C1 segment of cervical spinal cord (tissue), 14 donors: ENCODE measurements around the gene ANGPTL5.
"Not testable (repeated sequence)": the region's sequence is repeated elsewhere in the genome, so short reads cannot be mapped to it uniquely, and the experiment has no call there.

Experiments
- DNase-seq, 14 donors: peaks; one replicate each; lab custom pipeline; 2025; lab: John Stamatoyannopoulos, UW

ANGPTL5 gene

DNA sequence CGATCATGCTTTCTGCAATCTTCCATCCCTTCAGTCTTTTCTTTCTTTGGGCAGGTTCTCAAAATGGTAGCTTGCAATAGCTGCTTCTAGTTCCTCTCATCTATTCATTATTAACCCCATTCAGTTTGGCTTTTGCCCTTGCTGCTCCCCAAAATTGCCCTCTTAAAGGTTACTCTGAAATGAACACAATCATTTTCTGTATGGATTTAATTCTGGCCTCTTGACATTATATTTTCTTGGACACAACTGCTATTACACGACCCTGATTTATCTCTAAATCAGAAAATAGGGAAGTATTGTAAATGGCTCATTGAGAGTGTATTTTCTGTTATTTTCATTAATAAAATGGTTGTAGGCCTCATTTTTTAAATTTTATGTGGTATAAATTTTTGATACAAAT is at the start of gene ANGPTL5:
ANGPTL5 (minus strand) TSS at position 101 of the 400 bp plus-strand sequence. CDS start 8,613 bp downstream, outside the sequence.
- peak in 1 of 14 donors; percentile 18 for DNase-seq

DNA sequence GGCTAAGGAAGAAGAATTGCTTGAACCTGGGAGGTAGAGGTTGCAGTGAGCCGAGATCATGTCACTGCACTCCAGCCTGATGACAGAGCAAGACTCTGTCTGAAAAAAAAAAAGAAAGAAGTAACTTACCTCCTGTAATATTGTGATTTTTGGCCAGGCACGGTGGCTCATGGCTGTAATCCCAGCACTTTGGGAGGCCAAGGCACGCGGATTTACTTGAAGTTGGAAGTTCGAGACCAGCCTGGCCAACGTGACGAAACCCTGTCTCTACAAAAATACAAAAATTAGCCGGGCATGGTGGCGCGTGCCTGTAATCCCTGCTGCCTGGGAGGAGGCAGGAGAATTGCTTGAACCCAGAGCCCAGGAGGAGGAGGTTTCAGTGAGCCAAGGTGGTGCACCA is 47.9 kb upstream of the ANGPTL5 start:
- DNase-seq: not testable (repeated sequence)

DNA sequence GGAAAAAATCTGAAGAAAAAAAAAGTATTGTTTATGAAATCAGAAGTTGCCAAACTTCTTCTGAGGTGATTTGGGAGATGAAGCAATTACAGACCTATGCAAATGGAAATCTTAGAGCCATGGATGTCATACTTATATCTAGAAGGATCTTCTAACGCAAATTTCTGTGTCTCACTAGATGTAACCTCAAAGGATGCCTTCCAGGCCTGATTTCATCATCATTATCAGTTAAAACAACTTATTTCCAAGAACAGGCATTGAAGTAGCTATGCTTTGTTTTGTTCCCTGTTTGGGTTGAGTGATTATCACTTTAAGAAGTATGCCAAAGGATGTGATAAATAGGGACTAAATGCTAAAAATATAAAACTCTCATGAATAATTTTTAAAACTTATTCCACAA is 43.9 kb upstream of the ANGPTL5 start:
- DNase-seq: no peak

- no peak for DNase-seq
Measured at GRCh38 chr11:101955701-101956100, 39.4 kb upstream of the ANGPTL5 start.

GRCh38 chr11:101955278-101955677 is 39.0 kb upstream of the ANGPTL5 start:
- no peak for DNase-seq

DNA sequence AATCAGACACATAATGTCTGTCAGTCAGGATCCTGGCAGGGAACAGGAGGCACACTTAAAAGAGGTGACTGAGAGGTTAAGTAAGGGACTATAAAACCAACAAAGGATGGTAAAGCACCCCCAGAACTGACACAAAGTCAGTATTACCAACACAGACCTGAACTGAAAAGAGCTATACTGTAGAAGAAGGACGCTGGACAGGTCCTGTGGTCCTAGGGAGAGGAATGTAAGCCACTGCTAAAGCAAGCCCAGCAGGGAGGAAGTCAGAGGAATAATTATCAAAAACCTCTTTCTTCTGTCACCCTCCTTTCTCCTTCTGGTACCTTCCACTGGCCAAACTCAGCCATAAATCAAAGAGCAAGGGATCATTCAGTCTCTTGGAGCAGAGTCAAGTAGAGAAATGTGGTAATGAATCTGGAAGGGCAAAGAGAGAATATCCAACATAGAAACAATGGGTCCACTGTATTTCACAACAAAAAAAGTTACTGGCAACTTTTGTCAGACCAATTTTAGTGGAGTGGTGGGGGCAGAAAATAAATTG is 33.4 kb upstream of the ANGPTL5 start:
- DNase-seq: no peak

DNA sequence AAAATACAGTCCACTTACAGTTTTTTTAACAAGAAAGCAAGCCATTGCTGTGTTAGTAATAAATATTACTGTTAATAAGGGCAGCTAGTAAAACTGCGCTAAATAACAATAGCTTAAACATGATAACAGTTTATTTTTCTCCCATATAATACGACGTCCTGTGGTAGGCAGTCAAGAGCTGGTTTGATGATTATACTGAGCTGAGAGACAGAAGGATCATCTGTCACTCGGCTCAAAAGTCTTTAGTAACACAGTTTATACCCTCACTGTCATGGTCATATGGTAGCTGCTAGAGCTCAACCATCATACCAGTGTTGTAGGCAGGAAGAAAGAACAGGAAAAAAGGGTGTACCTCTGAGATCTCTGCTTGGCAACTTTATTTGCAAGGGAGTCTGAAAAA is 29.1 kb upstream of the ANGPTL5 start:
- no peak for DNase-seq

DNA sequence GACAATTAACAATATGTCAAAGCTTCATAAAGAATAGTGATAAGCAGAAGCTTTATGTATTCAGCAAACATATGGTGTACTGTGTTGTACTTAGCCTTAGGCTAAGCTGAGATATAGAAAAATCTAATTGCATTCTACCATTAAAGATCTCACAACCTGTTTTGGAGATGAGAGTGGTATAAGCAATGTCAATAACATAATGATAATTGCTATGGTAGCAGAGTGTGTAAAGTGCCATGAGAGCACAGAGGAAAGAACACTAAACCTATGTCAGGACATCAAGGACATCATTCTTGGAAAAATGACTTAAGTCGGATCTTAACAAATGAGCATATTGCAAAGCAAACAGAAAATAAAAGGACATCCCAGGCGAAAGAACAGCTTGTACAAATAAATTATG is 28.6 kb upstream of the ANGPTL5 start:
- no peak for DNase-seq

- DNase-seq: no peak
Measured at GRCh38 chr11:101940901-101941520, 24.7 kb upstream of the ANGPTL5 start.

DNA sequence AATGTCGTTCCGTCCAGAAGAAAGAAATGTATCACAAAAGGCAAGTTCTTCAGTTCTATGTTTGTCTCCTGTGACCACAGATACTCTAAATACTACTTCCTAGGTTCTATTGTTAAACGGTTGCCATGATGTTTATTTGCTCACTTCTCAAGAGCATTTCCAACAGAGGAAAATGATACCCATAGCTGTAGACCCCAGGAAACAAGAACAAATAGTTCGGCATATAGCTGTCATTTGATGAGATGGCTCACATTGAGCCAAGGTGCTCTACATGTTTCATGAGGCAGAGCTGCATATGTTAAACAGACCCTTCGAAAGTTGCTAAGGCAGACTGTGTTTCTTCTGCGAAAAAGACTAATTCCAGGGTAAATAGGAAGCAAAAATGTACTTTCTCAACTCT is 15.4 kb upstream of the ANGPTL5 start:
- DNase-seq: no peak

DNA sequence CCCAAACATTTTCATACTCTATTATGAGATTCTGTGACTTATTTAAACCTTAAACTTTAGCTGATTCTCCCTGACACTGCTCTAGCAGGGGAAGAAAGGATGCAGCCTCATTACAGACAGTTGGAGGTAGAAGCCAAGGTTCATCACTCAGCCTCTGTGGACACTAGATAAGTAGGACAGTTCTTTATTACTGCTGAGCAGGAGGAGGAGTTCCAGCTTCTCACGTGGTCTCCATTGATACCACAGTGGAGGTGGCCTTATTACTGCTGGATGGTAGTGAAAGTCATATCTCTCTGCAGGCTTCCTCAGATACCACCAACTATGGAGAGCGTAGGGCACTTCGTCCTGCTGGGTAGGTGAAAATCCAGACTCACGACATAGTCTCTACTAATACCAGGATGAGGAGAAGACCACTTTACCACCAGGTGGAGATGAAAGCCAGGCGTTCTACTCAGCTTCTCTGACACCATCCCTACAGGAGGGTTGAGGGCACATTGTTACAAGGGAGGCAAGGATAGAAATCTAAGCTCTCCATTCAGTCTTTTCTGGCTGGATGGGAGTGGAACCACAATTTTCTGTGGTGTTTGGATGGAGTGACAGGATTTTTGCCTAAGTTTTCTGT is 13.1 kb upstream of the ANGPTL5 start:
- no peak for DNase-seq

DNA sequence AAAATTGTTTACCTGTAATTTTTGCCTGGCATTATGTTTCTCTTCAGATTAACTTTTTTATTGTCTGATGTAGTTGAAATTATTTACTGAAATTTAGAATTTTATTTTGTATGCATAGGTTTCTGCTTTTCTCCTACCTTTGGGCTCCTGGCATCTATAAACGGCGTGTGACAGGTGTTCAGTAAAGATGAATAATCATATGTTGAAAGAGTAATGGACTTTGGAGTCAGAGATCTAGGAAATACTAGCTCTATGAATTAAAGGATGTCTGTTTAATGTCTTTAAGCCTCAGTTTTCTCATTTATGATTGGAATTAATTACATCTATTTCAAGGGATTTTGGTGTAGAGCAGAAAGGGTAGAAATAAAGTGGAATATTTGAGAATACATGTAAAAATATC is 7.2 kb upstream of the ANGPTL5 start:
- DNase-seq: no peak

DNA sequence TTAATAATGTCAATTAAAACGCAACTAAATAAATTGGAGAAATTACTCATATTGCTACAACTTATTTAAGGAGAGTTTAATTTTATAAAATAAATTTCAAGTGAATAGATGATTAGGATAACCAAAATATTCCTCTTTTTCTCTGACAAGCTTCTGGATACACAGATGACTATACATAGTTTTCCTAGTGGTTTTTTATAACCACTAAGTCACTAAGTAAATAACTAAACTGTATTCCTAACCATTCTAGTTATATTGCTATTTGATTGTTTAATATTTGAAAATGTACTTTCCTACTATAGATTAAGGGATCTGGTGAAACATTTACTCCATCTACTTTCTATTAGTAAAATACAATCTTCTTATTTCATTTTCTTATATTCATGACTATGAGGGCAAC is 4.7 kb upstream of the ANGPTL5 start:
- DNase-seq: no peak

GRCh38 chr11:101917226-101917625 is 904 bp upstream of the ANGPTL5 start:
- DNase-seq: no peak

- peak in 3 of 14 donors; percentile 0 to 52 (median 13) for DNase-seq
Measured at GRCh38 chr11:101915791-101916291, 481 bp downstream of the ANGPTL5 start.

DNA sequence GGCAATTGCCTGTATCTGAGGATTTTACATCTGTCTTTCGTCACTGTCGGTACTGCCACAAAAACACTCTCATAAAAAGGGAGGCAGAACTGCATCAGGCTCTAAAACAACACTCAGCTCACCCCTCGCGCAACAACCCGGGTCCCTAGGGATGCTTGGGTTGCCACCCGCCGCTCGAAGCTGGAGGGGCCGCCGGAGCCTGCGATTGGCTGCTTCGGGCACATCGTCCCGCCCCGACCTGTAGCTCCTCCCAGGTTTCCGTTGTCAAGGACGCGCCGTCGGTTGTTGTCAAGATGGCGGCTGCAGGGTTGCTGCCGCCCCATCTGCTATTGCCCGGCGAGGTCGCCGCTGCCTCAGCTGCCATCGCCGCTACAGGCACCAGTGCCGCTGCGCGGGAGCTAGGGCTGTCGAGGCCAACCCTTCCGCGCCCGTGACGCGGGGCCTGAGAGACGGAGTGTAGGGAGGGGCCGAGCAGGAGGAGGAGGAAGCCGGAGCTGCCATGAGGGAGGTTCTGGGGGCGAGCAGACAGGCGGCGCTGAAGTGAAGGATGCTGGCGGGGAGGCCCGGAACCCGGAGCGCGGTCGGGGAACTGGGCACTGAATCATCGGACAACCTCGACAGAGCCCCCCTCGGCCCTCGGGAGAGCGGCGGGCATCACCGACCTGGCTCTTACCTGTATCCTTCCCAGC is 1.4 kb downstream of the ANGPTL5 start, which contains the start of gene CEP126:
CEP126 (plus strand) TSS at position 273 of the 689 bp plus-strand sequence; CDS start at position 548, 275 bp downstream.
- DNase-seq: peak; percentile 79 to 99 (median 94)

DNA sequence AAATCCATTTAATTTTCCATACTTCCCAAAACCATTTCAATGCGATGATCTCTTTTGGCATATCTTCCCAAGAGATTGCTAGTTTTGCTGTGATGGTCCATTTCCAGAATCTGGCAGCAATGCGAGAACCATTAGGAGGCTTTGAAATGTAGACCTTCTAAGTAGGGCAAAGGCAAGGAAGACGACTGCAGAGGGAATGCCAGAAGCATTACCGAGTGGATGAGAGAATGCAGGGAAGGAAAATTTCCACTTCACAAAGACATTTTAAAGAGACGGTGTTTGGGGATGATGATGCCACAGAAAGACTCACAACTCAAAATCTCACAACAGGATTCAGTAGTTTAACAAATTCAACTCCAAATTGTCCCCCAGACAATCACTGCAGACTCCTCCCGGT is 2.0 kb downstream of the ANGPTL5 start:
- peak in 1 of 14 donors; percentile 74 for DNase-seq

DNA sequence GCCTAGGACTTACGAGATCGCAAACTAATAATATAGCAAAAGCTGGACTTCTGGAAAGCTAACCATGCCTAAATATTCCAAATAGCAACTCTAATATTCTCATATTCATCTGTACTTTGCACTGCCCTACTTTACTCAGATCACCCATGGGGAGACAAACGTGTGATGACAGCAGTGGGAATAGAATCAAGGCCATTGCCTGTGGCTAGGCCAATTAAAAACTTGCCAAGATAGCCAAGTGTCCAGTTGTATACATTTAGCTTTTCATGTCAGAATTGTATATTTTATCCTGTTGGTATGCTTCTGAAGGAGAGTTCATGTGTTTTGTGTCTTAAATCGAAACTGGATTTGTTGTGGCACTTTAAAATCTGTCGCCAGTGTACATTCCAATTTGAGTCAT is 2.7 kb downstream of the ANGPTL5 start:
- DNase-seq: peak in 1 of 14 donors; percentile 61

DNA sequence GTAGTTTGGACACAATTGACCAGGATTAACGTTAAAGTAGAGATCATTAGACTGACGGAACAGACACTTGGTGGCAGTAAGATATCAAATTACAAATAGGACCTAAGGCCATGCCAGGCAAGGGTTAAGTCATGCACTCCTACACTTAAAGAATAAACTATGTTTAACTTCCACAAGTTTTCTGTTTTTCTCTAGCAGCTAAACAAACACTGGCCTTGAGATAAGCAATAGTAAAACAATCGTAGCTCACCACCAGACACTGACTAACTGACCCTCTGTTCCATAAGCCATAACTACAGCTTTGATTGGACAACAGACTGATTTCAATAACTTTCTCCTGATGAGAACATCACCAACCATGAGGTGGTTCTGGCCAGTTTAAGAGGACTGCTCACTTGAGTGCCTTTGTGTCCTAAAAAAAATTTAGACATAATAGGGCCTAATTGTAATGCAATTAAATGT is 3.5 kb downstream of the ANGPTL5 start:
- no peak for DNase-seq

GRCh38 chr11:101909087-101909486 is 7.2 kb downstream of the ANGPTL5 start:
- DNase-seq: no peak

- DNase-seq: no peak
Measured at GRCh38 chr11:101907815-101908214, 8.5 kb downstream of the ANGPTL5 start.

GRCh38 chr11:101894505-101894904 is 21.8 kb downstream of the ANGPTL5 start:
- DNase-seq: no peak
